Measurements from ENCODE around the gene PGM5.

PGM5 gene

DNA sequence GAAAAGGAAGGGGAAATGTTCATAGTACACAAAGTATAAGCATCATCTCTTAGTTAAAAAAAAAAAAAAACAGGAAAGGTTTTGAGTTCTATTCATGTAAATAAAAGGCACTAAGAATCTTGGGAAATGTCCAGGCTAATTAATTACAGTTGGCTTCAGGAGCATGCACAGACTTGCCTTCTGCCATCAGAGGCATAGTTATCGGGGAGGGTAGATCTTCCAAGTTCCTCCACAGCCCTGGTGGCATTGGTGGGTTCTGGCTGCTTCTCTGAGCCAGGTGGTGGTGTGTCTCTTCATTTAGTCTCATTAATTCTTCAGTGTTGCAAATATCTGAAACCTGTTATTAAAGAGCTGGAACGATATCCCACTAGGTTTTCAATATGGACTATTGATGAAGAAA, 99.0 kb downstream of the PGM5 start:
- Histone ChIP-seq H3K23ac (ENCODE audit: low read length) (no peak overlapping the region), H3K79me2 (ENCODE audit: control insufficient read depth, insufficient read depth, low read length, poor library complexity) (no peaks in the 10 kb centered on the region), H4K8ac (ENCODE audit: low read depth, low read length) (no peak overlapping the region), H3K4ac (ENCODE audit: low read depth, low read length) (no peak overlapping the region), H2AFZ (ENCODE audit: insufficient read depth, low read length, poor library complexity) (no peak overlapping the region), H3K4me3 (ENCODE audit: low read depth, low read length) (no peak overlapping the region), H3K27me3 (ENCODE audit: insufficient read depth, low read length) (no peaks in the 10 kb centered on the region), H2BK12ac (ENCODE audit: low read length) (peak overlapping the region; percentile 15), H2BK120ac (ENCODE audit: insufficient read depth, low read length, poor library complexity) (no peak overlapping the region), H4K12ac (ENCODE audit: low read depth, low read length) (no peak overlapping the region), H2AK5ac (ENCODE audit: low read length) (no peak overlapping the region), H3K9me3 (ENCODE audit: insufficient read depth, low read depth, low read length) (no peaks in the 10 kb centered on the region), H3K4me1 (ENCODE audit: control insufficient read depth in 1 of 2, insufficient read depth in 2 of 2, low read length in 2 of 2) (no peaks in the 10 kb centered on the region), H3K14ac (ENCODE audit: low read length) (no peak overlapping the region), H4K91ac (ENCODE audit: low read depth, low read length) (peak overlapping the region; percentile 50), H3K36me3 (ENCODE audit: control insufficient read depth in 1 of 2, insufficient read depth in 2 of 2, low read length in 2 of 2) (no peaks in the 10 kb centered on the region), H3K9ac (ENCODE audit: low read length) (no peak overlapping the region), H3K79me1 (ENCODE audit: low read length) (peaks cover 10% of the 10 kb centered on the region), H3K18ac (ENCODE audit: low read length) (no peak overlapping the region), H3K4me2 (ENCODE audit: low read length) (no peak overlapping the region), H2BK5ac (ENCODE audit: low read depth, low read length, poor library complexity) (no peak overlapping the region), H3K27ac (ENCODE audit: low read depth, low read length) (no peak overlapping the region)
- no peak for DNase-seq
- no CpG with 5 or more reads among the region's 2 CpGs for WGBS (ENCODE audit: extremely low coverage, insufficient coverage, insufficient read length)

DNA sequence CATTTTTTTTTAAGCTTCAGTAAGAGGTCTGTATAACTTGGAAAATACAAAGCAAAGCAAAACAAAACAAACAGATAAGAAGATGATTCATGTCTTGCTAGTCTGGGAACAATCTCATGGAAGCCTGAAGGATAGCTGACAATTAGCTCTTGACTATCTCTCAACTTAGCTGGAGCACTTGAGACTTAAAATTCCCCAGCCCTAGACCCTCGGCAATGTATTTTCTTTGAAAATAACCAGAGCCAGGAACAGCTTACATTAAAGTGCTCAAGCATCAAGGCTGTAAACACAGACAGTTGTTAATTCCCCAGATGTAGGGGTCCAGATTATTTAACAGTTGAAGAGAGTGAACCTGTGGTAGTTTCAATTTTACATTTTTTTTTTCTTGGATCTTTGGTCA, 101.4 kb downstream of the PGM5 start:
- Histone ChIP-seq H3K79me2 (ENCODE audit: control insufficient read depth, insufficient read depth, low read length, poor library complexity) (no peaks in the 10 kb centered on the region), H2BK12ac (ENCODE audit: low read length) (no peak overlapping the region), H3K14ac (ENCODE audit: low read length) (no peak overlapping the region), H3K79me1 (ENCODE audit: low read length) (peaks cover 14% of the 10 kb centered on the region), H3K18ac (ENCODE audit: low read length) (no peak overlapping the region), H3K9ac (ENCODE audit: low read length) (no peak overlapping the region), H3K23ac (ENCODE audit: low read length) (no peak overlapping the region), H3K9me3 (ENCODE audit: insufficient read depth, low read depth, low read length) (no peaks in the 10 kb centered on the region), H3K4me3 (ENCODE audit: low read depth, low read length) (no peak overlapping the region), H2AFZ (ENCODE audit: insufficient read depth, low read length, poor library complexity) (no peak overlapping the region), H3K27ac (ENCODE audit: low read depth, low read length) (peak overlapping the region; percentile 86), H3K4ac (ENCODE audit: low read depth, low read length) (no peak overlapping the region), H3K4me1 (ENCODE audit: control insufficient read depth in 1 of 2, insufficient read depth in 2 of 2, low read length in 2 of 2) (no peaks in the 10 kb centered on the region), H4K12ac (ENCODE audit: low read depth, low read length) (no peak overlapping the region), H2BK5ac (ENCODE audit: low read depth, low read length, poor library complexity) (no peak overlapping the region), H4K91ac (ENCODE audit: low read depth, low read length) (no peak overlapping the region), H2AK5ac (ENCODE audit: low read length) (no peak overlapping the region), H4K8ac (ENCODE audit: low read depth, low read length) (no peak overlapping the region), H3K4me2 (ENCODE audit: low read length) (no peak overlapping the region), H2BK120ac (ENCODE audit: insufficient read depth, low read length, poor library complexity) (no peak overlapping the region), H3K27me3 (ENCODE audit: insufficient read depth, low read length) (no peaks in the 10 kb centered on the region), H3K36me3 (ENCODE audit: control insufficient read depth in 1 of 2, insufficient read depth in 2 of 2, low read length in 2 of 2) (no peaks in the 10 kb centered on the region)
- no peak for DNase-seq
- no CpG with 5 or more reads among the region's 1 CpG for WGBS (ENCODE audit: extremely low coverage, insufficient coverage, insufficient read length)

DNA sequence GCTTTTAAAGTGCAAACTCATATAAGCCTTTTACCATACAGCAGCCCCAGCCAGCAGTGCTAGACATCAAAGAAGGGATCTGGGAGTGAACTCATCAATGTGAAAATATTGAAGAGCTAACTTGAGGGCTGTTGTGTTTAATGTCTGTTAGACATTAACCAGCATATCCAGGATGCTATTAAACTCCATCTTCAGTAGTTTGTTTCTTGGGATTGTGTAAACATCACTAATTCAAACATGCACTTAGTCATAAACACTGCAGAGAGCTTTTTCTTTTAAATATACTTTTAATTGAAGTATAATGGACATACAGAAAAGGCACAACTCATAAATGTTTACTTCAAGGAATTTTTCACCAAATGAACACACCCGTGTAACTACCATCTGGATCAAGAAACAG, 102.5 kb downstream of the PGM5 start:
- Histone ChIP-seq H3K9me3 (ENCODE audit: insufficient read depth, low read depth, low read length) (no peaks in the 10 kb centered on the region), H3K27me3 (ENCODE audit: insufficient read depth, low read length) (no peaks in the 10 kb centered on the region), H3K14ac (ENCODE audit: low read length) (no peak overlapping the region), H3K4ac (ENCODE audit: low read depth, low read length) (no peak overlapping the region), H3K27ac (ENCODE audit: low read depth, low read length) (peak overlapping the region; percentile 80), H3K79me2 (ENCODE audit: control insufficient read depth, insufficient read depth, low read length, poor library complexity) (no peaks in the 10 kb centered on the region), H3K79me1 (ENCODE audit: low read length) (peaks cover 14% of the 10 kb centered on the region), H3K4me2 (ENCODE audit: low read length) (no peak overlapping the region), H4K8ac (ENCODE audit: low read depth, low read length) (no peak overlapping the region), H3K18ac (ENCODE audit: low read length) (no peak overlapping the region), H3K4me1 (ENCODE audit: control insufficient read depth in 1 of 2, insufficient read depth in 2 of 2, low read length in 2 of 2) (no peaks in the 10 kb centered on the region), H3K23ac (ENCODE audit: low read length) (no peak overlapping the region), H2BK120ac (ENCODE audit: insufficient read depth, low read length, poor library complexity) (no peak overlapping the region), H4K12ac (ENCODE audit: low read depth, low read length) (no peak overlapping the region), H4K91ac (ENCODE audit: low read depth, low read length) (no peak overlapping the region), H3K9ac (ENCODE audit: low read length) (no peak overlapping the region), H3K4me3 (ENCODE audit: low read depth, low read length) (no peak overlapping the region), H2BK12ac (ENCODE audit: low read length) (no peak overlapping the region), H3K36me3 (ENCODE audit: control insufficient read depth in 1 of 2, insufficient read depth in 2 of 2, low read length in 2 of 2) (no peaks in the 10 kb centered on the region), H2AK5ac (ENCODE audit: low read length) (no peak overlapping the region), H2BK5ac (ENCODE audit: low read depth, low read length, poor library complexity) (no peak overlapping the region), H2AFZ (ENCODE audit: insufficient read depth, low read length, poor library complexity) (no peak overlapping the region)
- DNase-seq = no peak
- no CpG with 5 or more reads among the region's 1 CpG for WGBS (ENCODE audit: extremely low coverage, insufficient coverage, insufficient read length)

GRCh38 chr9:68462105-68462775, 105.8 kb downstream of the PGM5 start:
- no peak overlapping the region for H2AFZ ChIP-seq (ENCODE audit: insufficient read depth, low read length, poor library complexity)
- no peak for DNase-seq
- peak overlapping the region; percentile 31 for H2BK120ac ChIP-seq (ENCODE audit: insufficient read depth, low read length, poor library complexity)
- no peak overlapping the region for H4K12ac ChIP-seq (ENCODE audit: low read depth, low read length)
- no peak overlapping the region for H3K4me3 ChIP-seq (ENCODE audit: low read depth, low read length)
- no peaks in the 10 kb centered on the region for H3K79me2 ChIP-seq (ENCODE audit: control insufficient read depth, insufficient read depth, low read length, poor library complexity)
- H3K79me1 ChIP-seq (ENCODE audit: low read length) = peaks cover 14% of the 10 kb centered on the region
- H4K91ac ChIP-seq (ENCODE audit: low read depth, low read length) = peak overlapping the region; percentile 76
- no peak overlapping the region for H4K8ac ChIP-seq (ENCODE audit: low read depth, low read length)
- peak overlapping the region; percentile 63 for H2BK5ac ChIP-seq (ENCODE audit: low read depth, low read length, poor library complexity)
- H3K14ac ChIP-seq (ENCODE audit: low read length) = peak overlapping the region; percentile 44
- no peak overlapping the region for H3K4me2 ChIP-seq (ENCODE audit: low read length)
- H3K27ac ChIP-seq (ENCODE audit: low read depth, low read length) = no peak overlapping the region
- no peaks in the 10 kb centered on the region for H3K9me3 ChIP-seq (ENCODE audit: insufficient read depth, low read depth, low read length)
- H3K4me1 ChIP-seq (ENCODE audit: control insufficient read depth in 1 of 2, insufficient read depth in 2 of 2, low read length in 2 of 2) = no peaks in the 10 kb centered on the region
- H3K4ac ChIP-seq (ENCODE audit: low read depth, low read length) = peak overlapping the region; percentile 69
- peak overlapping the region; percentile 72 for H2BK12ac ChIP-seq (ENCODE audit: low read length)
- no CpG with 5 or more reads among the region's 7 CpGs for WGBS (ENCODE audit: extremely low coverage, insufficient coverage, insufficient read length)
- no peaks in the 10 kb centered on the region for H3K36me3 ChIP-seq (ENCODE audit: control insufficient read depth in 1 of 2, insufficient read depth in 2 of 2, low read length in 2 of 2)
- no peak overlapping the region for H3K23ac ChIP-seq (ENCODE audit: low read length)
- no peak overlapping the region for H3K18ac ChIP-seq (ENCODE audit: low read length)
- H3K27me3 ChIP-seq (ENCODE audit: insufficient read depth, low read length) = no peaks in the 10 kb centered on the region
- H3K9ac ChIP-seq (ENCODE audit: low read length) = no peak overlapping the region
- H2AK5ac ChIP-seq (ENCODE audit: low read length) = peak overlapping the region; percentile 46

Measured in trophoblast cell (in vitro differentiated cells and primary cell).